CD4-positive, alpha-beta memory T cell (primary cell): Measurements from ENCODE around the gene CALB2. TPM values are rescaled to one million over a fixed set of nuclear protein-coding genes. Genes with fewer than 3 reads are reported as not detected.

Experiments
- polyA plus RNA-seq, 2 donors: library from polyadenylated mRNA; unstranded; fragments of 300-500 nt; fragmentation: Illumina TruSeq; gene quantifications; one replicate each; pipeline ENCODE4 v1.2.3, GENCODE V29; 2021
- total RNA-seq, 2 experiments: library from RNA; stranded (reverse); gene quantifications; one replicate each; pipeline ENCODE4 v1.2.3, GENCODE V29; 2021

Gene CALB2
- total and polyA plus RNA-seq, 4 experiments from 2014 or later, result not detected

Other genes starting within 250 kb of the CALB2 start
- gene HYDIN, start 128.0 kb upstream of the CALB2 start, total RNA-seq, result not detected
- gene HYDIN, start 128.0 kb upstream of the CALB2 start, polyA plus RNA-seq, result not detected
- 10 to 100 TPM; 27.3 to 28.5 TPM for gene CMTR2, start 69.3 kb upstream of the CALB2 start, total RNA-seq
- gene CMTR2, start 69.3 kb upstream of the CALB2 start, polyA plus RNA-seq, result 10 to 100 TPM; 16.6 to 26.4 TPM
- gene TLE7, start 83.3 kb downstream of the CALB2 start, total RNA-seq, result not detected
- not detected for gene TLE7, start 83.3 kb downstream of the CALB2 start, polyA plus RNA-seq
- gene ZNF23, start 103.5 kb downstream of the CALB2 start, total RNA-seq, result 10 to 100 TPM; 15.2 to 16.2 TPM
- gene ZNF23, start 103.5 kb downstream of the CALB2 start, polyA plus RNA-seq, result 1 to 10 TPM; 5.5 to 5.6 TPM
- 1 to 10 TPM; 8.1 to 9.3 TPM for gene ZNF19, start 130.6 kb downstream of the CALB2 start, total RNA-seq
- gene ZNF19, start 130.6 kb downstream of the CALB2 start, polyA plus RNA-seq, result 1 to 10 TPM in 1 of 2 donors, under 1 TPM in 1; 1.00 to 1.8 TPM
- not detected for gene CHST4, start 167.7 kb downstream of the CALB2 start, total RNA-seq
- not detected for gene CHST4, start 167.7 kb downstream of the CALB2 start, polyA plus RNA-seq
- not detected for gene TAT, start 218.4 kb downstream of the CALB2 start, total RNA-seq
- gene TAT, start 218.4 kb downstream of the CALB2 start, polyA plus RNA-seq, result not detected